LNCaP clone FGC (cell line): Measurements from ENCODE around the gene GNL3L.
A peak's percentile ranks its signal among the peaks of the same experiment; 100 is the strongest.
"Not testable (repeated sequence)": the region's sequence is repeated elsewhere in the genome, so short reads cannot be mapped to it uniquely, and the experiment has no call there.

Experiments
- DNase-seq: peaks from one replicate; pipeline ENCODE4 v3.0.0-alpha.2; 2011; ENCODE audit warnings: low read depth
- H3K4me3 ChIP-seq: 2 replicates; pipeline ENCODE4 v1.5.1; 2011; ENCODE audit warnings: mild to moderate bottlenecking, low read depth, low read length, control low read depth
- TF ChIP-seq, protein P1 (sequence below): IDR thresholded peaks from 2 replicates; pipeline ENCODE4 v1.5.1; 2012; ENCODE audit warnings: mild to moderate bottlenecking; ENCODE audit not compliant: control insufficient read depth, insufficient read depth; ENCODE audit errors: extremely low read depth

Gene GNL3L

GRCh38 chrX:54529151-54529550 is 868 bp upstream of the GNL3L start:
- no peak for DNase-seq
- TF ChIP-seq, protein P1, sequence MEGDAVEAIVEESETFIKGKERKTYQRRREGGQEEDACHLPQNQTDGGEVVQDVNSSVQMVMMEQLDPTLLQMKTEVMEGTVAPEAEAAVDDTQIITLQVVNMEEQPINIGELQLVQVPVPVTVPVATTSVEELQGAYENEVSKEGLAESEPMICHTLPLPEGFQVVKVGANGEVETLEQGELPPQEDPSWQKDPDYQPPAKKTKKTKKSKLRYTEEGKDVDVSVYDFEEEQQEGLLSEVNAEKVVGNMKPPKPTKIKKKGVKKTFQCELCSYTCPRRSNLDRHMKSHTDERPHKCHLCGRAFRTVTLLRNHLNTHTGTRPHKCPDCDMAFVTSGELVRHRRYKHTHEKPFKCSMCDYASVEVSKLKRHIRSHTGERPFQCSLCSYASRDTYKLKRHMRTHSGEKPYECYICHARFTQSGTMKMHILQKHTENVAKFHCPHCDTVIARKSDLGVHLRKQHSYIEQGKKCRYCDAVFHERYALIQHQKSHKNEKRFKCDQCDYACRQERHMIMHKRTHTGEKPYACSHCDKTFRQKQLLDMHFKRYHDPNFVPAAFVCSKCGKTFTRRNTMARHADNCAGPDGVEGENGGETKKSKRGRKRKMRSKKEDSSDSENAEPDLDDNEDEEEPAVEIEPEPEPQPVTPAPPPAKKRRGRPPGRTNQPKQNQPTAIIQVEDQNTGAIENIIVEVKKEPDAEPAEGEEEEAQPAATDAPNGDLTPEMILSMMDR = no peak
- H3K4me3 ChIP-seq = peak overlapping the region; percentile 93

DNA sequence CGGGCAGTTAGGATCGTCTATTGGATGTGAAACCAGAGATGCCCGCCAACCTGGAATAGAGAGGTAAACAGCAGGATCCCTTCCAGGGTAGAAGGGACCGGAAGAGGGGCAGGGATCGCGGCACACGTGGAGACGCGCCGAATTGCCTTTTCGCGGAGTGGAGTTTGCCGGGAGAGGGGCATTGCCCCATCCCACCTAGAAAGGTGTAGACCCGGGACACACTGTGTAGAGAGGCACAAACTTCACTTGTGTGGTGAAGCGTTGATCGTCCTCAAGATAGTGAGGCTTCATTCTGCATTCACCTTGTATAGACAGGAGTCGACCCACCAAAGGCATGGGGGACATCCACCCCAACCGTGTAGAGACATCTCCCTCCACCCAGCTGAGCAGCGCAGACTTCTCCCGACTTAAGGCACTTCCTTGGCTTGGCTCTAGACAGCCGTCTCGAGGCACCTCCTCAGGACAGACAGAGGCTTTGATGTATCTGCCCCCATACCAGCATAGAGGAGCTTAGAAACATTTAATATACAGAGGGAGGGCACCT is 410 bp downstream of the GNL3L start:
- peak overlapping the region; percentile 93 for H3K4me3 ChIP-seq
- no peak for DNase-seq
- TF ChIP-seq, protein P1 = no peak

DNA sequence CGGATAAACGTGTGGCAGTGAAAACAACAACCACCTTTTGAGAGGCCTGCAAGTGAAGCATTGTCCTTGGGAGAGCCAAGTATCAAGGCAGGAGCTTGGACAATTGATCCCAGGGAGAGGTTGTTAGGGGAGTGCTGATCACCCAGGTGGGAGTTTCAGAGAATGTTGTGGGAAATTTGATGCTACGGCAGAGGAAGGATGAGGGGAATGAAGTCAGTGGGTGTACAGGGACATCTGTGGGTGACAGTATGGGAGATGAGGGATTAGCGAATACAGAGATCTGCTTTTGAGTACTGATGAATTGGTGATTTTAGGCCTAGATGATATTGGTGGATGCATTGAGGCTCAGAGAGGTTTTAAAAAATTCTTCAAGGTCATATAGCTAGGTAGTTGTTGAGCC is 4.3 kb downstream of the GNL3L start:
- no peak overlapping the region for H3K4me3 ChIP-seq
- no peak for DNase-seq
- TF ChIP-seq, protein P1 = no peak

- DNase-seq = no peak
- TF ChIP-seq, protein P1 = no peak
- no peak overlapping the region for H3K4me3 ChIP-seq
These were observed 10.3 kb downstream of the GNL3L start for GRCh38 chrX:54540289-54540688.

DNA sequence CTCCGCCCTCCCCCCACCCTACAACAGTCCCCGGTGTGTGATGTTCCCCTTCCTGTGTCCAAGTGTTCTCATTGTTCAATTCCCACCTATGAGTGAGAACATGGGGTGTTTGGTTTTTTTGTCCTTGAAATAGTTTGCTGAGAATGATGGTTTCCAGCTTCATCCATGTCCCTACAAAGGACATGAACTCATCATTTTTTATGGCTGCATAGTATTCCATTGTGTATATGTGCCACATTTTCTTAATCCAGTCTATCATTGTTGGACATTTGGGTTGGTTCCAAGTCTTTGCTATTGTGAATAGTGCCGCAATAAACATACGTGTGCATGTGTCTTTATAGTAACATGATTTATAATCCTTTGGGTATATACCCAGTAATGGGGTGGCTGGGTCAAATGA is 12.2 kb downstream of the GNL3L start:
- not testable (repeated sequence) for H3K4me3 ChIP-seq

GRCh38 chrX:54550821-54551220 is 20.8 kb downstream of the GNL3L start:
- no peak for DNase-seq
- H3K4me3 ChIP-seq = no peak overlapping the region
- TF ChIP-seq, protein P1 = no peak

More for the DNA sequence above, 12.2 kb downstream of the GNL3L start:
- DNase-seq = not testable (repeated sequence)

DNA sequence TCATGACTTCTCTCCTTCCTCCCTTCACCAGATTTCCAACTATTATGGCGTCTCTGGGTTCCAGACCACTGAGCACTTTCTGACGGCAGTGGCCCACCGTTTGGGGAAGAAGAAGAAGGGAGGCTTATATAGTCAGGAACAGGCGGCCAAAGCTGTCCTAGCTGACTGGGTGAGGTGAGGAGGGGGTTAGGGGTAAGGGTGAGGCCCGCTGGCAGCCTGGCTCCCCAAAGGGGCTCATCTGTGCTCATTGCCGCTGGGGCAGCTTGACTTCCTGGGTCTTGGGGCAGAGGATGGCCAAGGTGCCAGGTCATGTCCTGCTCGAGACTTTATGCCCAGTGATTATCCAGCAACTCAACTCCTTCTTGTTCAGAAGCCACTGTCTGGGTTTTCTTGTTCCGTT is 21.8 kb downstream of the GNL3L start:
- no peak for DNase-seq
- TF ChIP-seq, protein P1 = no peak
- no peak overlapping the region for H3K4me3 ChIP-seq

- not testable (repeated sequence) for H3K4me3 ChIP-seq, DNase-seq
These were observed 25.0 kb downstream of the GNL3L start for GRCh38 chrX:54555006-54555405.
